Measurements from ENCODE around the gene ITGB3BP.
"Not testable (repeated sequence)": the region's sequence is repeated elsewhere in the genome, so short reads cannot be mapped to it uniquely, and the experiment has no call there.

ITGB3BP gene

DNA sequence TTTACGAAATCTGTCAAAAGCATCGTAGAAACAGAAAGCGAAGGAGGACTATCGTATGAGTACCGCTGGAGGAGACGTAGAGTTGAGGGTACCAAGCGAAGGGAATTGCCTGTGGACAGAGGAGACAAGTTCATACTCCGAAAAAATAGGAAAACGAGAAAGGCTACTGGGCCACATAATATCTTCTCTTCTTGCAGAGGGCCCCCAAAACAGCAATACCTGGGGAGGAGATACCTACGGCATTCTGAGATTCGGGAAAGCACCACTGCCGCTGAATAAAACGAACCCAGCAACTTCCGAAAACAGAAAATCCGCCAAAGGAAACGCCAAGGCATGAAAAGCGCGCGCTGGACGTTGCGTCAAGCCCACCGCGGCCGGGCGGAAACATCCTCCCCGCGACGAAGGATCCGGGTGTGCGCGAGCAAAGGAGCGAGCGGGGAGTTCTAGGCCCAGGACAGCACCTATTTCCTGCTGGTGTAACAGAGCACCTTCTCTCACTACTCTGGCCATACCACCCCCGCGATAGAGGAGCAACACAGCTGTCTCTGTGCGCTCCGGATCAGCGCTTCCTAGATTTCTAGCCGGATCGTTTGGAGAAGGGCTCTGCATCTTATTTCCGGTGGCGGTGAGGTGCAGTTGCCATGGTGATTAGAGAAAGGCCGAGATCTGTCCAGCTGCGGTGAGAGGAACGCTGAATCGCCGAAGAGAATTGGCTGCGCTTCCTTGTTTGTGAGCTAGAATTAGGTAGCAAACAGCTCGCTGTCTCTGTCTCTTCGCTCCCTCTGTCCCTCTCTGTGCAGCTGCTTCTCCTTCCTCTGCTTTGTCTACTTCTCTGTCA lies at the start of gene ITGB3BP, which contains the start of gene EFCAB7:
Gene ITGB3BP (minus strand): TSS at position 335 of the 838 bp plus-strand sequence. CDS start 92 bp downstream, at position 243.
Gene EFCAB7 (plus strand): TSS at position 635 of the 838 bp plus-strand sequence. CDS start 2,048 bp downstream, outside the sequence.
- DNase-seq = peak; percentile 92

DNA sequence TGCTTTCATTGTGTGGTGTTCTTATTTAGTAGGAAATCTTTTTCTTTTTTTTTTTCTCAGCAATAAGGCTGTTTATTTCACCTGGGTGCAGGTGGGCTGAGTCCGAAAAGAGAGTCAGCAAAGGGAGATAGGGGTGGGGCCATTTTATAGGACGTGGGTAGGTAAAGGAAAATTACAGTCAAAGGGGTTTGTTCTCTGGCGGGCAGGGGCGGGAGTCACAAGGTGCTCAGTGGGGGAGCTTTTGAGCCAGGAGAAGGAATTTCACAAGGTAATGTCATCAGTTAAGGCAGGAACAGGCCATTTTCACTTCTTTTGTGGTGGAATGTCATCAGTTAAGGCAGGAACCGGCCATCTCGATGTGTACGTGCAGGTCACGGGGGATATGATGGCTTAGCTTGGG lies 49.7 kb upstream of the ITGB3BP start:
- DNase-seq = not testable (repeated sequence)

DNA sequence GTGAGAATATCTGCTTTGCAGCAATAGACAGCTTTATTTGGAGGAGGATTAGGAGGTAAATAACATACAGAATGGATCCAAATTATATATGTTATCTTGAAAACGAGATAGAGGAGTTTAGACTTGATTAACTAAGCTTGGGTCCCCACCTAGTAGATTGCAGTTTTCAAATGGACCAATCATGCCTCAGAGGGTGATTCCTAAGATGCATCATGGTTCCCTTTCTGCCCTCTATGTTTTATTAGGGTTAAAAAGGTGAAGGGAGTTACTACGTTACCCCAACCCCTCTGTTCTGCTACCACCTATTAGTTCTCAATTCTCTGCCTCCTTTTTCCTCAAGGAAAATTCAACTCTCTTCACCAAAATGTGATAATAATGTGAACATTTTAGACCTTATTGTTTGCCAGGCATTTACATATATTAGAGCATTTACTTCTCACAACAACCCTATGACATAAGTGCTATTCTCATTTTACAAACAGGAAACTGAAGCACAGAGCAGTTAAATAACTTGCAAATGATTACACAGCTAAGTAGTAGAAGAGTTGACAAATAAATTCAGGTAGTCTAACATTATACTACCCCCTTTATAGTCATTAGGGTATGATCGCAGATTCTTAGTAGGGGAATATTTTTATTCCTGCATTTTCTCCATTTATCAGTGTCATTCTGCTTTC lies 46.8 kb upstream of the ITGB3BP start:
- DNase-seq = no peak

DNA sequence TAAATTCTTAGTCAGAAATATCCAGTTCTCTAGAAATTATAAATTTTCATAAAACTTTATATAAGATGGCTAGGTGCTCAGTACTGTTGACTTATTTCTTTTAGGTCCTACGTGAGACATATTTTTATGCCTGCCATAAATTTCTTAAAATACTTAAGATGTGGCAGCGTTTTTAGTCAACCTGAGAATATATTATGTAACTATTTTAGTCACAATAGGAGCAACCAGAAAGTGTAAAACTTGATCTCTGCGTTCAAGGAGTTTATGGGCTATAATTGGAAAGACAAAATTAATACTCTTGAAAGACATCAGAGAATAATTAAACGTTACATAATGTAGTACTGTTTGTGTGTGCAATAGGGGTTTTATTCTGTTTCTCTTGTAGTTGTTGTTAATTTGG lies 46.0 kb upstream of the ITGB3BP start:
- DNase-seq = no peak

DNA sequence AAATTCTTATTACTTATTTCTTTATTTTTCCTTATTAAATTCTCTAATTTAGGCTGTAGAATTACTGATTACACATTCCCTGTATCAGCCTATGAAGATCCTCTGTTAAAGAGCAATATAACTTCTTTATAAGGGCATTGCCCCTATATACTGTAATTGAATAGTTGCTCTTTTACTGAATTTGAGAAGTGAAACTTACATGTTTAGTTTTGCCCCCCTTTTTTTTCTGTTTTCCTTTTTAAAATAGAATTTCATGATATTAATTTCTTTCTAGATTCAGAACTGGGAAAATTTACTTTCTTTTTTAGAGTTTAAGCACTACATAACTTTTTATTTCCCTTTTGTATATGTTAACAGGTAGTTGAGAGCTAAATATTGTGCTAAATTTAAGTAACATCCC lies 40.7 kb upstream of the ITGB3BP start:
- no peak for DNase-seq

GRCh38 chr1:63559357-63559756 lies 36.3 kb upstream of the ITGB3BP start:
- no peak for DNase-seq

DNA sequence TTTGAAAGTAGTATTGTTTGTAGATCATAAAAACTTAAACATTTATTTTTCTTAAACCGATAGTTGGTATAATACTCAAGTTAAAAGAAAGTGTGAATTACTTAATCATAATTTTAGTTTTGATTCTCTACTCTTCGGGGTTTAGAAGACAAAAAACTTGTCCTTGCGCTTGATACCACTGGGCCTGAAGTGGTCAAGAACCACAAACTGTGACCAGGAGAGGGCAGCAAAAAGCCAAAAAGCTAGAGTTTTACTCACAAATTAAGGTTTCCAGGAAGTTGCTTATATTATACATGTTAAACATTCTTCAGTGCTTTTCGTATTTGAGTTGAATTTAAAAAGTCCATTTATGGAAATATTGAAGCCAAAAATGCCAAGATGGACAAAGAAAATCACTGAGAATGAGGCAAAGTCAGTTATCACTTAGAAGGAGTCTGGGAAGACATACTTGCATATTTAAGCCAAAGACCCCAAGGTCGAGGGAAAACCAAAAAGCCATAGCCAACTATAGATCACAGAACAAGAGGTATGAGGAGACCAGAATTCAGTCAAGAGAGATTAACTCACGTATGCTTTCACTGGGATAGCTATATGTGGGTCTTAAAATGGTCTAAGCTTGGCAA lies 34.5 kb upstream of the ITGB3BP start:
- no peak for DNase-seq

- no peak for DNase-seq
Measured at GRCh38 chr1:63555480-63555879, 32.5 kb upstream of the ITGB3BP start.

DNA sequence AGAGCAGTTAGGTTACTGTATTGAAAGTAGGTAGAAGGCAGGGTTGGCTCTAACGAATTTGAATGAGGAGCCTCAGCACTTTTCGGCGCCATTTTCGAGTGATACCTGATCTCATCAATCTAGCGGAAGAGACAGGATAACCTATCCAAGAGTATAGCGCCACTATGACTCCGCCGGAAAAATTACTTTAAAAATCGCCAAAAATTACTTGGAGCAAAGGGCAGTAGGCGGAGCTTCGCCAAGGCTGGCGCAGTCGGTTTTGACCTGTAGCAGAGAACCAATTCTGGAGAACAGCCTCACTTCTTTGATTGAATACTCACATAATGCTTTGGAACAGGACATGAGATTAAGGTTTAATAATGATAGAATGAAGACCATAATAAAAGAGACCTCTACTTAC lies 25.9 kb upstream of the ITGB3BP start:
- DNase-seq = no peak

DNA sequence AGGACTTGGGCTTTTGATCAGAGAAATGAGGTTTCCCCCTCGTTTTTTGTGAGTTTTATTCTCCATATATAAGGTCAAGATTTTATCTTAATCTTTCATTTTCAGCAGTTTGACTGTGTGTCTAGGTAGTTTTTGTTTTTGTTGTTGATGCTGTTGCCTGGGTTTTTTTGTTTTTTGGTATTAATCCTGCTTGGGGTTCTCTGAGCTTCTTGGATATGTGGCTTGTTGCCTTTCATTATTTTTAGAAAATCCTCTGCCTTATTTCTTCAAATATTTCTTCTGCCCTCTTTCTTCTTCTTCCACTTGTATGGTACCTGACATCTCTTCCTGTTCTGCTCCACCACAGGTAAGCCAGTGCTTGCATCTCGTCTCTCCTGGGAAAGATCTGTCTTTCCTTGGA lies 25.3 kb upstream of the ITGB3BP start:
- DNase-seq = no peak

- no peak for DNase-seq
Measured at GRCh38 chr1:63547621-63548294, 24.7 kb upstream of the ITGB3BP start.

GRCh38 chr1:63545780-63546179 lies 22.8 kb upstream of the ITGB3BP start:
- no peak for DNase-seq

- DNase-seq = no peak
Measured at GRCh38 chr1:63537940-63538339, 14.9 kb upstream of the ITGB3BP start.

DNA sequence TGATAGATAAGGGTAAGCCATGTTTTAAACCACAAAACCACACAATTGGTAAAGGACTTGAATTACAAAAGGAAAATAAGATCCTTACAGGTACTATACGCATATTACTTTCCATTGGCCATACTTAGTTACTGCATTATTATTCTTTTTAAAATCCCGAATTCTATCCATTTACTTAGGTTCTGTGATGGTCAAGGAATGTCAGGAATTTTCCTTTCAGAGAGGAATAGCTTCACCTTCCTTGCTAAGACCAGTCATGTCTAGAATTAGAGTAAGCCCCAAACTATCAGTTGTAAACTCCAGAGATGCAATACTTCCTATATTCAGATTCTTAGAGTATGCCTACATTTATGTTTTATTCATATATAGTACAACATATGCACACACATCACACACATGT lies 14.0 kb upstream of the ITGB3BP start:
- DNase-seq = no peak

DNA sequence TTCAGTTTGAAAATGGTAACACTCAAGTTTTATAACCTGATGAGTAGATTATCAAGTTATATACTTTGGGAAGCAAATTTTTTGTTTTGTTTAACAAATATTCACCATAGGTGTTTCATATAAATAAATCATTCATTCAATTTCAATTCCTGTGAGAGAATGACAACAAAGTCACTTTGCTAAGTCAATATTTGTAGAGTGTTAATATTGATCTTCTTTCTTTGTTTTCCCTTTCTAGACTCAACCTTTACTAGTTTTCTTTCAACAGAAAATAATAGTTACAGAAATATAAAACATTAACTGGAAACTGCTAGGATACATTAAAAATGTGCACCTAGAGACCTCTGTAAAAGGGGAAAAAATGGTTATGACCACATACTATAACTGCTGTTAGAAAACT lies 11.4 kb upstream of the ITGB3BP start:
- no peak for DNase-seq

- no peak for DNase-seq
Measured at GRCh38 chr1:63533931-63534330, 10.9 kb upstream of the ITGB3BP start.

DNA sequence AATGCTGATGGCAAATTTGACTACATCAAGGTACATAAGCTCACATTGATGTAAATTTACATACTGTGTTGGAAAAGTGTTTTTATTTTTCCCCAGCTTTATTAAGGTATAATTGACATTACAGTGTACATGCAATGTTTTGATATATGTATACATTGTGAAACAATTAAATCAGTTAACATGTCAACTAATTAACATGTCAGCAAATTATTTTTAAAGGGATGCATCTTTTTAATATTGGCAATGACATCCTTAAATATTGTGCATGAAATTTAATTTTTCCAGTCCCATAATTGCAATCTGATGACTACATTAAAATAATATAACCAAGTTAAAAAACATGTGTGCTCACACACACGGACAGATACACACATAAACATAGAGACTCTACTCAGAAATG lies 9.7 kb upstream of the ITGB3BP start:
- DNase-seq = no peak

DNA sequence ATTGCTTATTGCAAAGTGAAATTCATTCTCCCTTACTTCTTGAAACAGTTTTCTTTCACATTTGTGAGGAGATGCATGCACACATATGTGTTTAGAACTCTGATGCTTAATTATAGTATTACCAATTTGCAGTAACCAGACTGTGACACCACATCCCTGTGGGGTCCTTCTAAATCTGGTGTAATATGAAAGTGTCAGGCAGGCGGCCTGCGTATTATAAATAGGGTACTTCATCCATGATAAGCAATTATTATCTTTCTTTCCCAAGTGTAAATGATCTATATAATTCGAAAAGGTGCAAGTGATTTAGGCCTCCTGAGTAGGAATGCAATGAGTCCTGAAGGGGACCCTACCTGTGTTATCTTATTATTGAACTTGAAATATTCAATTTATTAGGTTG lies 1.2 kb upstream of the ITGB3BP start:
- no peak for DNase-seq

- no peak for DNase-seq
Measured at GRCh38 chr1:63523738-63524137, 713 bp upstream of the ITGB3BP start.

GRCh38 chr1:63516629-63517028 lies 6.4 kb downstream of the ITGB3BP start:
- DNase-seq = no peak

DNA sequence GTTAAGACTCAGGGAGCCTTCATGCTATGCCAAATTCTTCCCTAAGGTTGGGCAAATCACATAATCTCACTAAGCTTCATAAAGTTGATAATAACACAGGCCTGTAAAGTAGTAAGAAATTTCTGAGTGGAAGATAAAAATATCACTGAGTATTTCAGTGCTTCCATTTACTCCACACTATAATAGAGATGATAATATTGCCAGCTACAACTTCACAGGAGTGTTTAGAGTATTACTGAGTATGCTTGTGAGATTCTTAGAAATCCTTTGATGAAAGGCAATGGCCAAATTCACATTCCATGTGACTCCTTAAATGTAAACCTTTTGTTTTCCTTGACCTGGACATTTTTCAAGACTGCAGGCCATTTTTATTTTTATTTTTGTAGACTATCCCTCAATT lies 10.4 kb downstream of the ITGB3BP start:
- DNase-seq = no peak

DNA sequence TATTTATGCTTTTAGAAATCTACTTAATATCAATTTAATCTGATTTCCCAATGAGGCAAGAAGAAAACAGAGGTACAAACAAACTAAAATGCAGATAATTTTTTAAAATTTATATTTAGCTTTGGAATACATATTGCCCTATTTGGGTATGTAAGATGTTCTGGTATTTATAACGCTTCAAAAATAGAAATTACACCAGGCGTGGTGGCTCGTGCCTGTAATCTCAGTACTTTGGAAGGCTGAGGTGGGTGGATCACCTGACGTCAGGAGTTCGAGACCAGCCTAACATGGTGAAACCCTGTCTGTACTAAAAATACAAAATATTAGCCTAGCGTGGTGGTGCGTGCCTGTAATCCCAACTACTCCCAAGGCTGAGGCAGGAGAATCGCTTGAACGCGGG lies 13.3 kb downstream of the ITGB3BP start:
- DNase-seq = no peak

GRCh38 chr1:63506782-63507181 lies 16.2 kb downstream of the ITGB3BP start:
- no peak for DNase-seq
